H1 (cell line): ENCODE measurements around the gene EVX2. TPM values are rescaled to one million over a fixed set of nuclear protein-coding genes. Genes with fewer than 3 reads are reported as not detected.

ENCODE experiments used
- CTCF ChIA-PET: fragments of 300-600 bp; sonication (Branson Sonifier 250); formaldehyde crosslinking; loops from one replicate; lab custom pipeline; 2021; ENCODE audit not compliant: partially characterized antibody; lab: Charles Lee
- POLR2A ChIA-PET: fragments of 300-600 bp; sonication (Branson Sonifier 250); formaldehyde crosslinking; loops from one replicate; lab custom pipeline; 2021; ENCODE audit warnings: inconsistent platforms; ENCODE audit not compliant: partially characterized antibody; lab: Charles Lee
- DNase-seq, 2 experiments: peaks; one replicate each; pipeline versions ENCODE4 v3.0.0 to v3.0.0-alpha.2; 2010 to 2022; ENCODE audit warnings: low spot score in 2 of 2, low read depth in 1 of 2, mixed read lengths in 1 of 2
- FAIRE-seq: peaks from 2 replicates; lab custom pipeline; 2011; peaks lifted over from hg19 to GRCh38; lab: Jason Lieb, UNC
- H2AFZ ChIP-seq: 2 replicates; pipeline ENCODE4 v1.8.1; 2012; ENCODE audit warnings: low read length, inconsistent platforms
- H2AK5ac ChIP-seq: 2 replicates; pipeline ENCODE4 v1.6.1; 2013; ENCODE audit warnings: low read depth, low read length
- H2BK120ac ChIP-seq: replicated peaks from 2 replicates; pipeline ENCODE3; 2013; ENCODE audit warnings: low read depth, low read length, inconsistent platforms
- H2BK12ac ChIP-seq: 2 replicates; pipeline ENCODE4 v1.6.1; 2013; ENCODE audit warnings: low read depth, low read length
- H2BK15ac ChIP-seq: 2 replicates; pipeline ENCODE4 v1.6.1; 2013; ENCODE audit warnings: low read length
- H2BK20ac ChIP-seq: 2 replicates; pipeline ENCODE4 v1.6.1; 2013; ENCODE audit warnings: low read length
- H2BK5ac ChIP-seq: 2 replicates; pipeline ENCODE4 v1.6.1; 2013; ENCODE audit warnings: low read depth, low read length
- H3K14ac ChIP-seq: 2 replicates; pipeline ENCODE4 v1.6.1; 2013; ENCODE audit warnings: inconsistent platforms; ENCODE audit not compliant: insufficient read length
- H3K18ac ChIP-seq: 2 replicates; pipeline ENCODE4 v1.6.1; 2013; ENCODE audit warnings: low read length; ENCODE audit errors: extremely low read depth
- H3K23ac ChIP-seq: 2 replicates; pipeline ENCODE4 v1.6.1; 2013; ENCODE audit warnings: inconsistent platforms; ENCODE audit not compliant: insufficient read length
- H3K23me2 ChIP-seq: 2 replicates; pipeline ENCODE4 v1.6.1; 2013; ENCODE audit warnings: low read depth, low read length
- H3K27ac ChIP-seq: 2 replicates; pipeline ENCODE4 v1.6.1; 2011; ENCODE audit warnings: low read depth, low read length, inconsistent platforms
- H3K27me3 ChIP-seq, 4 experiments: replicated peaks in 1 of 4; 1 replicate in 1 of 4; 2 replicates in 3 of 4; pipeline versions ENCODE4 v1.6.1 to v1.8.1; 2011 to 2013; ENCODE audit warnings: low read length in 3 of 4, mild to moderate bottlenecking in 3 of 4, inconsistent platforms in 2 of 4, mixed read lengths in 2 of 4, moderate library complexity in 1 of 4; ENCODE audit not compliant: control insufficient read depth in 3 of 4, insufficient read depth in 3 of 4; ENCODE audit errors: extremely low read depth in 1 of 4
- H3K36me3 ChIP-seq, 4 experiments: 2 replicates each; pipeline versions ENCODE4 v1.6.1 to v1.8.1; 2011 to 2013; ENCODE audit warnings: mild to moderate bottlenecking in 4 of 4, low read length in 3 of 4, moderate library complexity in 2 of 4, control low read depth in 1 of 4, inconsistent platforms in 1 of 4; ENCODE audit not compliant: insufficient read depth in 4 of 4, control insufficient read depth in 2 of 4
- H3K4ac ChIP-seq: replicated peaks from 2 replicates; pipeline ENCODE3; 2013; ENCODE audit warnings: low read length, low read depth, mixed read lengths, inconsistent platforms; ENCODE audit not compliant: insufficient read length
- H3K4me1 ChIP-seq, 4 experiments: replicated peaks in 1 of 4; 1 replicate in 1 of 4; 2 replicates in 3 of 4; pipeline versions ENCODE4 v1.6.1 to v1.8.1; 2011 to 2013; ENCODE audit warnings: low read length in 3 of 4, inconsistent platforms in 2 of 4, mixed read lengths in 1 of 4; ENCODE audit not compliant: insufficient read depth in 4 of 4, control insufficient read depth in 3 of 4
- H3K4me2 ChIP-seq, 2 experiments: 2 replicates each; pipeline versions ENCODE4 v1.6.1 to v1.8.1; 2011 to 2013; ENCODE audit warnings: low read depth in 2 of 2, low read length in 2 of 2, control low read depth in 1 of 2, inconsistent platforms in 1 of 2, mild to moderate bottlenecking in 1 of 2; ENCODE audit not compliant: insufficient read depth in 1 of 2
- H3K4me3 ChIP-seq, 4 experiments: fragments of 200-600, 300-600 bp in 1 of 4; sonication (generic), shearing (Covaris generic), sonication (Bioruptor Twin) in 1 of 4; 2 replicates each; pipeline versions ENCODE4 v1.5.1 to v1.8.1; 2011 to 2016; ENCODE audit warnings: low read length in 4 of 4, low read depth in 3 of 4, control low read depth in 2 of 4, inconsistent platforms in 2 of 4, mild to moderate bottlenecking in 2 of 4, mixed read lengths in 1 of 4, moderate library complexity in 1 of 4; ENCODE audit not compliant: insufficient read depth in 2 of 4; ENCODE audit errors: extremely low read depth in 1 of 4
- H3K56ac ChIP-seq: replicated peaks from 2 replicates; pipeline ENCODE3; 2013; ENCODE audit warnings: low read depth, mild to moderate bottlenecking, mixed read lengths, low read length, inconsistent platforms; ENCODE audit not compliant: insufficient read length
- H3K79me1 ChIP-seq: 2 replicates; pipeline ENCODE4 v1.6.1; 2013; ENCODE audit warnings: low read depth, low read length, control low read depth
- H3K79me2 ChIP-seq, 2 experiments: 2 replicates each; pipeline versions ENCODE4 v1.6.1 to v1.8.1; 2012 to 2013; ENCODE audit warnings: low read length in 2 of 2, mild to moderate bottlenecking in 2 of 2, inconsistent platforms in 1 of 2; ENCODE audit not compliant: insufficient read depth in 2 of 2, control insufficient read depth in 1 of 2
- H3K9ac ChIP-seq, 4 experiments: replicated peaks in 1 of 4; 1 replicate in 1 of 4; 2 replicates in 3 of 4; pipeline versions ENCODE4 v1.6.1 to v1.8.1; 2011 to 2013; ENCODE audit warnings: low read depth in 3 of 4, low read length in 3 of 4, control low read depth in 2 of 4, mild to moderate bottlenecking in 2 of 4, moderate library complexity in 2 of 4, inconsistent platforms in 1 of 4; ENCODE audit errors: extremely low read depth in 1 of 4
- H3K9me3 ChIP-seq, 2 experiments: 2 replicates each; pipeline versions ENCODE4 v1.6.1 to v1.8.1; 2012 to 2013; ENCODE audit warnings: mild to moderate bottlenecking in 2 of 2, moderate library complexity in 2 of 2, control low read depth in 1 of 2, inconsistent platforms in 1 of 2, low read depth in 1 of 2, low read length in 1 of 2, mixed read lengths in 1 of 2; ENCODE audit not compliant: insufficient read depth in 2 of 2
- H4K20me1 ChIP-seq, 2 experiments: replicated peaks in 1 of 2; 2 replicates each; pipeline versions ENCODE3 to v1.8.1; 2011 to 2013; ENCODE audit warnings: inconsistent platforms in 2 of 2, low read length in 2 of 2, mild to moderate bottlenecking in 1 of 2; ENCODE audit not compliant: insufficient read depth in 2 of 2, control insufficient read depth in 1 of 2
- H4K5ac ChIP-seq: 2 replicates; pipeline ENCODE4 v1.6.1; 2013; ENCODE audit warnings: low read length, low read depth, mixed read lengths, inconsistent platforms; ENCODE audit not compliant: insufficient read length
- H4K8ac ChIP-seq: 2 replicates; pipeline ENCODE4 v1.8.0; 2013; ENCODE audit warnings: mild to moderate bottlenecking, moderate library complexity, low read length, inconsistent platforms; ENCODE audit not compliant: insufficient read depth; ENCODE audit errors: extremely low read depth
- H4K91ac ChIP-seq: replicated peaks from 2 replicates; pipeline ENCODE3; 2013; ENCODE audit warnings: low read length, mixed read lengths, inconsistent platforms; ENCODE audit not compliant: insufficient read length
- BRCA1 ChIP-seq: IDR thresholded peaks from 2 replicates; pipeline ENCODE4 v1.6.1; 2012; ENCODE audit warnings: low read depth, low read length, improper control_type of control experiment
- CBX5 ChIP-seq: fragments of 300-800, 300-1000 bp; sonication (generic); IDR thresholded peaks from 2 replicates; pipeline ENCODE4 v1.7.1; 2016; ENCODE audit warnings: antibody characterized with exemption, low read length, low read depth
- CREB1 ChIP-seq: IDR thresholded peaks from 2 replicates; pipeline ENCODE4 v1.6.1; 2012; ENCODE audit warnings: inconsistent platforms
- CTBP2 ChIP-seq: IDR thresholded peaks from 2 replicates; pipeline ENCODE4 v1.7.0; 2011; ENCODE audit warnings: borderline replicate concordance, mild to moderate bottlenecking, moderate library complexity, mixed read lengths, low read length; ENCODE audit not compliant: insufficient read depth, insufficient read length
- EZH2 ChIP-seq: fragments of 200-600 bp; sonication (generic); IDR thresholded peaks from 2 replicates; pipeline ENCODE4 v1.7.1; 2012; ENCODE audit warnings: low read depth, mild to moderate bottlenecking, moderate library complexity, low read length, inconsistent platforms; ENCODE audit not compliant: severe bottlenecking
- JUND ChIP-seq: IDR thresholded peaks from 2 replicates; pipeline ENCODE4 v1.6.1; 2011; ENCODE audit warnings: mild to moderate bottlenecking, improper control_type of control experiment, low read length
- POLR2AphosphoS5 ChIP-seq: IDR thresholded peaks from 2 replicates; pipeline ENCODE4 v1.6.1; 2011; ENCODE audit warnings: low read depth, low read length
- SP1 ChIP-seq: IDR thresholded peaks from 2 replicates; pipeline ENCODE4 v1.6.1; 2011; ENCODE audit warnings: low read depth, low read length
- TBP ChIP-seq: IDR thresholded peaks from 2 replicates; pipeline ENCODE4 v1.6.1; 2011; ENCODE audit warnings: low read depth, low read length, improper control_type of control experiment
- WGBS, 2 experiments: shearing (Covaris generic) in 1 of 2; methylation state at CpG; one replicate each; pipeline versions ENCODE4 v1.1.6 to v1.1.7; 2013 to 2015; ENCODE audit warnings: low lambda C conversion rate in 2 of 2, mixed read lengths in 2 of 2, inconsistent platforms in 1 of 2, low coverage in 1 of 2, missing lambda C conversion rate in 1 of 2; ENCODE audit not compliant: insufficient replicate concordance in 2 of 2, insufficient coverage in 1 of 2, insufficient read length in 1 of 2; ENCODE audit errors: extremely low coverage in 1 of 2, missing lambda C conversion rate in 1 of 2; 5-methylcytosine and 5-hydroxymethylcytosine counted together
- polyA plus RNA-seq, 7 experiments: library from polyadenylated mRNA; depleted of rRNA in 3 of 7; stranded (reverse) in 5 of 7; unstranded in 2 of 7; fragments of >200 nt in 5 of 7; fragments of 200-250 nt in 2 of 7; gene quantifications; 1 replicate in 5 of 7; 2 replicates in 1 of 7; 4 replicates in 1 of 7; pipeline versions ENCODE4 v1.2.1 to v1.2.3, GENCODE V29; 2011 to 2013; ENCODE audit warnings: missing spikeins in 2 of 7, mixed read lengths in 2 of 7
- total RNA-seq: library from RNA; stranded (reverse); fragmentation: NEBNext Ultra II Directional; extraction: Animal tissue kit (Norgen Biotek cat#: 25700); gene quantifications from 2 replicates; pipeline ENCODE4 v1.2.1, GENCODE V29; 2021
- TF ChIP-seq, protein P1 (sequence below): IDR thresholded peaks from 2 replicates; pipeline ENCODE4 v1.6.1; 2012; ENCODE audit warnings: inconsistent platforms

Gene EVX2
- total and polyA plus RNA-seq, 2 of the 8 experiments (the other 6 are each of a cell fraction or from before 2014, with no cell fraction given) = not detected

DNA sequence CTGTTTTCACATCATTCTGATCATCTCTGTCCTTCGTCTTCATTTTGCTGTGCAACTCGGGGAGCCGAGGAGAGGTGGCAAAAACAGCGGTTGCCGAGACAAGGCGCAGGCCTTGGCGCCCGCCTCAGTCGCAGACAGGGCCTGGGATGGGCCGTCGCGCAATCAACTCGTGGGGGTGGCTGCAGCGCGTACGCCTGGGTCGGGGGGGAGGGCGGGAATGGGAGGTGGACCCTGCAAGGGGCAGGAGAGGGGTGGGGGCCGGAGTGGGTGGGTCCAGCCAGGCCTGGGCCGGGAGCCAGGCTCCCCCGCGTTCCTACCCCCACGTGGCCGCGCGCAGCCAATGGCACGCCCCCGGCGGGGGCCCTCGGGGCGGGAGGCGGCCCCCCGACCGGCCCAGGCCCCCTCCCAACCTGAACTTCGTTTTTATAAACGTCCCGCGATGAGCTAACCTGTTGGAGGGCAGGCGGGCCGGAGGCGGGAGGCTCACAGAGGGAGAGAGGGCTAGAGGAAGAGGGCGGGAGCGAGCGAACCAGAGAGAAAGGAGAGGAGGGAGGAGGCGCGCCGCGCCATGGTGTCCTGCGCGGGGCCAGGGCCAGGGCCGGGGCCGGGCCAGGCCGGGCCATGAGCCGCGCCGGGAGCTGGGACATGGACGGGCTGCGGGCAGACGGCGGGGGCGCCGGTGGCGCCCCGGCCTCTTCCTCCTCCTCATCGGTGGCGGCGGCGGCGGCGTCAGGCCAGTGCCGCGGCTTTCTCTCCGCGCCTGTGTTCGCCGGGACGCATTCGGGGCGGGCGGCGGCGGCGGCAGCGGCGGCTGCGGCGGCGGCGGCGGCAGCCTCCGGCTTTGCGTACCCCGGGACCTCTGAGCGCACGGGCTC, 8.7 kb upstream of the EVX2 start, which contains the start of gene HOXD13:
HOXD13 (plus strand) TSS at position 452 of the 875 bp plus-strand sequence; CDS start at position 622, 170 bp downstream.
- H4K20me1 ChIP-seq = peaks cover 19 to 33% of the 10 kb centered on the region in 2 experiments
- CTCF ChIA-PET = interaction anchor here (0.6 to 2.5 kb wide), 5 partner anchors 10 to 1629 kb away, joined by 3 to 12 read pairs (median 4); no protein-coding TSS in a partner anchor
- DNase-seq = peak in 1 of 2 experiments; percentile 87
- no peak for TF ChIP-seq JUND
- no peak for TF ChIP-seq EZH2
- TF ChIP-seq CBX5 = no peak
- TF ChIP-seq BRCA1 = no peak
- no peak for TF ChIP-seq SP1
- peak; percentile 40 for TF ChIP-seq CTBP2
- no peak for TF ChIP-seq POLR2AphosphoS5
- TF ChIP-seq, protein P1, sequence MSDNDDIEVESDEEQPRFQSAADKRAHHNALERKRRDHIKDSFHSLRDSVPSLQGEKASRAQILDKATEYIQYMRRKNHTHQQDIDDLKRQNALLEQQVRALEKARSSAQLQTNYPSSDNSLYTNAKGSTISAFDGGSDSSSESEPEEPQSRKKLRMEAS = no peak
- peak; percentile 75 for TF ChIP-seq CREB1
- TF ChIP-seq TBP = no peak

More for the DNA sequence above, 8.7 kb upstream of the EVX2 start, which contains the start of gene HOXD13:
- peaks cover 80 to 98% (median 91%) of the 10 kb centered on the region in 4 experiments for H3K27me3 ChIP-seq
- H3K23ac ChIP-seq = no peak within 1 kb of the TSS
- POLR2A ChIA-PET = interaction anchor here (2.1 kb wide), 1 partner anchor 10 kb away, joined by 7 read pairs; no protein-coding TSS in a partner anchor
- peak within 1 kb of the TSS; percentile 40; the same call in 1 of the 2 replicates for H4K8ac ChIP-seq
- 3% methylated on average over 18 of the region's 95 CpGs; no CpG with 5 or more reads in 1 of the 2 experiments for WGBS, 2 experiments
- H3K23me2 ChIP-seq = peaks cover 7% of the 10 kb centered on the region
- peak within 1 kb of the TSS; percentile 85; the same call in 1 of the 2 replicates for H2BK12ac ChIP-seq
- H2BK5ac ChIP-seq = peak within 1 kb of the TSS; percentile 32; the same call in 1 of the 2 replicates
- peak within 1 kb of the TSS; percentile 75; the same call in 1 of the 2 replicates for H3K18ac ChIP-seq
- peak within 1 kb of the TSS; percentile 97 for H2BK20ac ChIP-seq
- peaks cover 0 to 5% (median 0%) of the 10 kb centered on the region in 4 experiments; a peak in 1 of 8 replicates for H3K36me3 ChIP-seq
- H3K4ac ChIP-seq = no peak within 1 kb of the TSS
- H3K27ac ChIP-seq = no peak within 1 kb of the TSS
- FAIRE-seq = no peak
- no peak within 1 kb of the TSS for H2BK120ac ChIP-seq
- H3K9ac ChIP-seq = no peak within 1 kb of the TSS
- H3K79me2 ChIP-seq = no peaks in the 10 kb centered on the region
- no peak within 1 kb of the TSS for H2AFZ ChIP-seq
- peak within 1 kb of the TSS; percentile 6 to 51 (median 22); a peak in 6 of 8 replicates for H3K4me3 ChIP-seq
- peak within 1 kb of the TSS; percentile 97; the same call in 1 of the 2 replicates for H2BK15ac ChIP-seq
- no peak within 1 kb of the TSS for H3K14ac ChIP-seq
- H2AK5ac ChIP-seq = no peak within 1 kb of the TSS
- H3K79me1 ChIP-seq = no peaks in the 10 kb centered on the region
- peaks cover 0 to 20% (median 11%) of the 10 kb centered on the region in 4 experiments; a peak in 6 of 7 replicates for H3K4me1 ChIP-seq
- peak within 1 kb of the TSS; percentile 65 to 66 for H3K4me2 ChIP-seq
- no peaks in the 10 kb centered on the region; a peak in 1 of 4 replicates for H3K9me3 ChIP-seq
- no peak within 1 kb of the TSS for H3K56ac ChIP-seq
- H4K91ac ChIP-seq = no peak within 1 kb of the TSS
- no peak within 1 kb of the TSS for H4K5ac ChIP-seq
